ENCODE measurements around the gene GLYR1. TPM values are rescaled to one million over a fixed set of nuclear protein-coding genes. Genes with fewer than 3 reads are reported as not detected.

The GLYR1 gene
- 40.2 to 49.2 TPM (median 44.3 TPM) in 5 replicates for total RNA-seq (2022; extraction: Qiagen RNA extraction; ENCODE audit: low read depth)

DNA sequence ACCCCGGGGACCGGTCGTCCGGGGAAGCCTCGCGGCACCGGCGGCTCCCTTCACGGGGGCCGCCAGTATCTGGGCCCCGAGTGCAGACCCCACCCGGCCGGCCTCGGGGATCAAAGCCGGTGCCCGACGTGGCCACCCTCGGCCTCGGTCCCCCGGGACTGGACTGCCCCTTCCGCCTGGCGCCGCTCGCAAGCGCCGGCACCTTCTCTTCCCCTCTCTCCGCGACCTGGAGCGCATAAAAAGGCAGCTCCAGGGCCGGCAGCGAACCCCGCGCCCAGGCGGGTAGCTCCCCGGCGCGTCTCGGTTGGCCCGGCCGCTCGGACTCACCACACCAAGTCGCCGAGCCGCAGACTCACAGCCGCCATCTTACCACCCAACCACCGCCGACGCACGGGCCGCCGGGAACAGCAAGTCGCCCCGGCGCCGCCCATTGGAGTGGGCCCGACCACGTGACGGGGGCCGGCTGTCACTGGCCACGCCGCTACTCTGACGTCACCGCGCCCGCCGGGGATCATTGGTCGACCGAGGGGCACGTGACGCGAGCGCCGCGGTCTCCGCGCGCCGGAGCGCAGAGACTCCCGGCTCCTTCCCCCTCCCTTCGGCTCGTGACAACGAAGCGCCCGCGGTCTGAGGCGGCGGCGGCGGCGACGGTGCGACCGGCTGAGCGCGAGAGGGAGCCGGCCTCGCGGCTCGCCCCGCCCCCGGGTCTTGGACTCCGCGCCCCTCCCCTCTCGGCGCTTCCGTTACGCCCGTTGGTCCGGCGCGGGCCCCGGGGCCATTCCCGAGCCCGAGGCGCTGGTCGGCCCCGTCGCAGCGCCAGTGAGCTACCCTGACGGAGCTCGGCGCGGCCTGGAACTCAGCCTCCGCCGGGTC lies at the start of gene GLYR1, which contains the start of gene UBN1:
GLYR1 (minus strand) TSS at position 388 of the 873 bp plus-strand sequence; CDS start at position 365, 23 bp downstream.
UBN1 (plus strand) TSS at position 581 of the 873 bp plus-strand sequence. CDS start 5,437 bp downstream, outside the sequence.

DNA sequence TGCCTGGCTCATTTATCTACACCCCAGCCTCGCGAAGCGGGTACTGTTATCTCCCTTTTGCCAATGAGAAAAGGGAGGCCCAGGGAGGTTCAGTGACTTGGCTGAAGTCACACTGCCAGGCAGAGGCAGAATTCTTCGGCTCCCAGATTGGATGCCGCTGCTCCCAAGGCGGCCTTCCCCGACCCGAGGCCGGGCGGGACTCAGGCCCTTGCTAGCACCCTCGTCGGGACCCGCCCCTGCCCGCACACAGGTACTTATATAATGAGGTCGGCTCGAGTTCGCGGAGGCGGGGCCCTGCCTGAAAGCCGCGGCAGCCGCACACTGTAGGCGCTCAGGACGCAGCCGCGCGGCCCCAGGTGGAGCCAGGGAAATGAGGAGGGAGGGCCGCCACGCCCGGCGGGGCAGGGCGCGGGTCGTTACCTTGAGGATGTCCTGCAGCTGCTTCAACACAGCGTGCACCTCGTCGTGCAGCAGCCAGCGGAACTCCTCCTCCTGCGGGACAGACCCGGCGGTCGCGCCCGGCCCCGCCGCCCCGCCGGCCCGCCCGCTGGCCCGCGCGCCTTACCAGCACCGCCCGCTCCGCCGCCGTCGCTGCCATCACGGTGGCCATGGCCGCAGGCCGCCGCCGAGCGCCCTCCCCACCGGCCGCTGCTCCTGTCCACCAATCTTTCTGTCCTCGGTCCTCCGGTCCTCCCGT lies 45.0 kb downstream of the GLYR1 start, which contains the start of gene ROGDI:
ROGDI (minus strand) TSS at position 672 of the 697 bp plus-strand sequence; CDS start at position 610, 62 bp downstream.

DNA sequence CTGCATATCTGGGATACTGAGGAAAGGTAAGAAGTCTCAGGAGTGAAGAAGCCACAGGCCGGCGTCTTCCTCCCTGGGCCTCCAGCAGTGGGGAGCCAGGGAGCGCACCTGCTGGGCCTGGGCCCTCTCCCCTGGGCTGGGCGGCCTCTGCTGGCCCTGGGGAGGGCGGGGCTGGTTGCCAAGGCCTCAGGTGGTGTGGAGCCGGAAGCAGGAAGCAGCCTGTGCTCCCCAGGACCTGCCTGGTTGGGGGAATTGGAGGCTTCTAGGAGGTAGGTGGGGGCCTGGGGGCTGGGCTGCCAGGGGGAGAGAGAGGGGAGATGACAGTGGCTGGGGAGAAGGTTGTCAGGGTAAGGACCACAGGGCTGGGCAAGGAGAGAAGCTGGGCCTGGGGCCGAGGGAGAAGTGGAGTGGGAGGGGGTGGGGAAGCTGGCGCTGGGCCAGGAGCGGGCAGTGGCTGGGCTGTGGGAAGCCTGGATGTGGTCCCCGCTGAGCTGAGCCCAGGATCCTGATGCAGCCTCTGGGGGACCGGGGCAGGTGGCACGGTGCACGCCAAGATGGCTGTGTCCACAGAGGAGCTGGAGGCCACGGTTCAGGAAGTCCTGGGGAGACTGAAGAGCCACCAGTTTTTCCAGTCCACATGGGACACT lies 51.8 kb downstream of the GLYR1 start, which contains the start of gene SMIM22:
SMIM22 (plus strand) TSS at position 189 of the 647 bp plus-strand sequence; CDS start at position 555, 366 bp downstream.

DNA sequence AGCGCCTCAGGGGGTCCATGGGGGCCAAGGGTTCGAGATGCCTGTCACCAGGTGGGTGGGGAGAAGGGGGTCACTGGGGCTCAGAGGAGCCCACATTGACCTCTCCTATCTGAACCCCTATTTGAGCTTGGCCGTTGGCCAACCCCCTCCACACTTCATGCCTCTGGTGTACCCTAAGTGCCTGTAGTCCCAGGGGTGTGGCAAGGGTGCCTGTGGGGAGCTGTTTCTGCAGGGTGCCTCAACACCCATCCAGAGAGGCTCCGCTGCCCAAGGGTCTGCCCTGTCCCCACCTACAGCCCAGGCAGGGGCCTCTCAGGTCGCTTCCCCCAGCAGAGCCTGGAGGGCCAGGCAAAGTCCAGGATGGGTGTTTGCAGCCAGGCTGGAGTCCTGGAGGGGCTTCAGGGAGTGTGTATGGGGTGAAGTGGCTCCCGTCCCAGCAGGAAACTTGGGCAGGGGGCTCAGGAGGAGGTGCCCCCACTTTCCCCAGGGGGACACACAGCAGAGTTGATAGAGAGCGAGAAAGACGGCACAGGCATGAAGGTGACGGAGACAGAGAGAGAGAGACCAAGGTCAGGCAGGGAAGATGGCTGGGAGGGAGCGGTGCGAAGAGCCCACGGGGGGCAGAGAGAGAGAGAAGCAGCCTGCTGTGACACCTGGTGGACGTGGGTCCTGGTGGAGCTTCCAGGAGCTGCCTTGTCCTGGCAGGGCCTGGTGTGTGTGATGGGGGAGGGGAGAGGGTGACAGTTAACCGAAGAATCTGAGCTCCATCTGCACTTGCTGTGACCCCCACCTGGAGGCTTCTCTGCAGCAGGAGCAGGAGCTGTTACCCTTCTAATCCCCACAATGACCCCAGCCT lies 59.2 kb downstream of the GLYR1 start, which contains the start of gene SEPTIN12:
SEPTIN12 (minus strand) TSS at position 719 of the 856 bp plus-strand sequence; CDS start at position 19, 700 bp downstream.

DNA sequence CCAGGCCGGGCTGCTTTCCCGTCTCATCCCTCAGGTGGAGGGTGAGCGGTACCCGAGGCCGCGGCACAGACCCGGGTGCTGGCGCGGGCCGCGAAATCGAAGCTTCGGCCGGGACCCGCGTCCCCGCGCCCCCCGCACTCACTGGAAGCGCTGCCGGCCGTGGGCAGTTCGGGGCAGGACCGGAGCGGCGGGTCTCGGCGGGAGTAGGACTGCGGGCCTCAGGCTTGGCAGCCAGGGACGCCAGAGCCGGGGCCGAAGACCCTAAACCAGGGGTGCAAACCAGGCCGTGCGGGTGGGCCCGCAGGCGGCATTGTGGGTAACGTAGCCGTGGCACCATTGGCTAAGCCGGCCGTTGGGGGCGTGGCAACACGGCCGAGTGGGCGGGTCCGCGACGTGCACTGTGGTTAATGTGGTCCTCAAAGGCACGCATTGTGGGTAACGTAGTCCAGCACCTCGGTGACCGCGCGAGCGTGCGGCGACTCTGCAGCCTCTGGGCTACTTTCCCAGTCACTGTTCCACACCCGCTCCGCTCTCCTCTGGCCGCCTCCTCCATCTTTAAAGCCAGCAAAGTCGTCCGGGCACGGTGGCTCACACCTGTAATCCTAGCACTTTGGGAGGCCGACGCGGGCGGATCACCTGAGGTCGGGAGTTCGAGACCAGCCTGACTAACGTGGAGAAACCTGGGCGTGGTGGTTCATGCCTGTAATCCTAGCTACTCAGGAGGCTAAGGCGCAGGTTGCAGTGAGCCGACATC lies 80.0 kb downstream of the GLYR1 start, which contains the start of gene ZNF500:
ZNF500 (minus strand) TSS at position 288 of the 754 bp plus-strand sequence. CDS start 1,184 bp downstream, outside the sequence.

Other genes starting within 250 kb of the GLYR1 start
- gene UBALD1, start 232.4 kb downstream of the GLYR1 start, total RNA-seq (2022; extraction: Qiagen RNA extraction; ENCODE audit: low read depth): 36.2 to 64.0 TPM (median 59.9 TPM) in 5 replicates
- 37.4 to 44.5 TPM (median 39.1 TPM) in 5 replicates for gene MGRN1, start 222.5 kb downstream of the GLYR1 start, total RNA-seq (2022; extraction: Qiagen RNA extraction; ENCODE audit: low read depth)
- gene NUDT16L1, start 153.7 kb downstream of the GLYR1 start, total RNA-seq (2022; extraction: Qiagen RNA extraction; ENCODE audit: low read depth): 17.3 to 25.2 TPM (median 24.0 TPM) in 5 replicates
- gene ANKS3, start 113.0 kb downstream of the GLYR1 start, total RNA-seq (2022; extraction: Qiagen RNA extraction; ENCODE audit: low read depth): 21.0 to 28.3 TPM (median 26.5 TPM) in 5 replicates
- gene DNAAF8, start 112.8 kb downstream of the GLYR1 start, total RNA-seq (2022; extraction: Qiagen RNA extraction; ENCODE audit: low read depth): 1.3 to 2.3 TPM (median 2.0 TPM) in 5 replicates
- gene ZNF500, start 80.1 kb downstream of the GLYR1 start, total RNA-seq (2022; extraction: Qiagen RNA extraction; ENCODE audit: low read depth): 7.4 to 10.0 TPM (median 8.3 TPM) in 5 replicates
- not detected in 5 replicates for gene SEPTIN12, start 58.9 kb downstream of the GLYR1 start, total RNA-seq (2022; extraction: Qiagen RNA extraction; ENCODE audit: low read depth)
- gene SMIM22, start 51.9 kb downstream of the GLYR1 start, total RNA-seq (2022; extraction: Qiagen RNA extraction; ENCODE audit: low read depth): not detected in 5 replicates
- gene ROGDI, start 44.7 kb downstream of the GLYR1 start, total RNA-seq (2022; extraction: Qiagen RNA extraction; ENCODE audit: low read depth): 9.8 to 13.9 TPM (median 12.9 TPM) in 5 replicates
- 26.4 to 29.5 TPM (median 29.3 TPM) in 5 replicates for gene UBN1, start 193 bp upstream of the GLYR1 start, total RNA-seq (2022; extraction: Qiagen RNA extraction; ENCODE audit: low read depth)
- 2.4 to 2.5 TPM (median 2.4 TPM) in 5 replicates for gene PPL, start 89.9 kb upstream of the GLYR1 start, total RNA-seq (2022; extraction: Qiagen RNA extraction; ENCODE audit: low read depth)
- gene SEC14L5, start 111.0 kb upstream of the GLYR1 start, total RNA-seq (2022; extraction: Qiagen RNA extraction; ENCODE audit: low read depth): 0.02 to 0.12 TPM (median 0.04 TPM) in 4 of 5 replicates, not detected in the other
- 12.3 to 19.4 TPM (median 17.5 TPM) in 5 replicates for gene NAGPA, start 186.6 kb upstream of the GLYR1 start, total RNA-seq (2022; extraction: Qiagen RNA extraction; ENCODE audit: low read depth)
- gene C16orf89, start 218.7 kb upstream of the GLYR1 start, total RNA-seq (2022; extraction: Qiagen RNA extraction; ENCODE audit: low read depth): not detected in 5 replicates
- gene ALG1, start 224.6 kb upstream of the GLYR1 start, total RNA-seq (2022; extraction: Qiagen RNA extraction; ENCODE audit: low read depth): 30.8 to 39.6 TPM (median 37.7 TPM) in 5 replicates